Kasumi-1 (cell line): Measurements from ENCODE around the gene CAND2.
A peak's percentile ranks its signal among the peaks of the same experiment; 100 is the strongest.
"Not testable (repeated sequence)": the region's sequence is repeated elsewhere in the genome, so short reads cannot be mapped to it uniquely, and the experiment has no call there.

Experiments
- DNase-seq, 2 experiments: peaks; one replicate each; lab custom pipeline; 2025; lab: John Stamatoyannopoulos, UW

CAND2 gene

DNA sequence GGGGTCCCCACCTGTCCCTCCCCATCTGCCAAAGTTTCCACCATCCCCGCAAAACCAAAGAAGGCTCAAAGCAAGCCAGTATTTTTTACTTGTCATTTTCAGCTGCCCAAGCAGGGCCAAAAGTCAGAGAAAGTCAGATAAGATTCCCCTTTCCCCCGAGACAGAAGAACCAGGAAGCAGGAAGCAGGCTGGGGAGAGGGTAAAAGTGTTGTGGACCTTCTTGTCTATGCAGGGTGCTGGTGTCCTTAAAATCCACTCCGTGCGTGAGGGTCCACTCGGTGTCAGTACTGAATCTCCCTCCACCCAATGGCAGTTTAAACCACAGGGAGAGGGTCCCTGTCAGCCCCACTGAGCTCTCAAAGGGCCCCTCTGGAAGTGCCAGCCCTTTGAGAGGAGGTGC, 65.1 kb downstream of the CAND2 start:
- DNase-seq, result no peak

DNA sequence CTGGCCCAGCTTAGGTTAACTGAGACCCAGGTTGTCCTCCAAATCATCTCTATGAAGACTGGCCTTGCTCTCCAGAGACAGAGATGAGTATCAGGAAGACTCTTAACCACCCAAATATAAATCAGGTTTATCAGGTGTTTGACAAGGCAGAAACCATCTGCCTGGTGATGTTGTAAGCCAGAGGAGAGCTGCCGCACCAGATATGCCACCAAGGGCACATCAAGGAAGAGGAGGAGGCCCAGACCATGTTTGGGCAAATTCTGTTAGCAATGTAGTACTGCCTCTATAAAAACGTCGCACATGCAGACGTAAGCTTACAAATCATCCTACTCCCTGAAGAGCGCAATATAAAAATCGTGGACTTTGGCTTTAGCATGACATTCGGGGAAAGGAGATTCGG, 65.9 kb downstream of the CAND2 start:
- no peak for DNase-seq

DNA sequence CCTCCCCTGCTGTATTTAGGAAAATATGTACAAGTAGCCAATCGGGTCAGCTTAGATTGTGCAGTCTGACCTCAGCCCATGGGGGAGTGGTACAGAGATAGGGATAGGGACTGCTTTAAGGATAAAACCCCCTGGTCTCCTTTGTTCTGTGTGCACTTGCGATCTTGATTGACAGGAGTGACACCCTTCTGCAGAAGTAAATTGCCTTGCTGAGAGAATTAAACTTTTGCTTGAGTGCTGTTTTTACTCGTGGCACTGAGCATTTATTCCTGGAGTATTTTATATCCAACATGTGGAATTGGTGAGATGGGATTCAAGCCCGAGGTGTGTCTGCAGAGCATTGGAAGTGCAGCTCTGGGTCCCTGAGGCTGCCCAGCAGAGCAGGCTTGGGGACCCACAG, 68.8 kb downstream of the CAND2 start:
- DNase-seq, result no peak

DNA sequence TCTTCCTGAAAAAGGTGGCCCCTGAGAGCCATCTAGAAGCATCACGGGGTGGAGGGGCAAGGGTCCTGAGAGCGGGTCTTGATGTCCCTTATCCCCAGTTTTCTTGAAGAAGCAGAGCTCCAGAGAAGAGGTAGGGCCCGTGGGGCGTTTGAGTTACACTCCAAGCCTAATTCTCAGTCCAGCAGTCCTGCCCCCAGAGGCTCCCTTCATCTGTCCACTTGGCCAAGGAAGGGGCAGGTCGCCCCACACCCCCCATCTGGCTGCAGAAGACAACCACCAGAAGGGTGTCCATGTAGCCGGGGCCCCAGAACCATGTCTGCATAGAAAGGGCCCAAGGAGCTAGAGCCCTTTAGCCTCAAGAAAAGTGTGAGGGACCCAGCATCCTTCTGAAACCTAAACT, 70.4 kb downstream of the CAND2 start:
- DNase-seq, result no peak

DNA sequence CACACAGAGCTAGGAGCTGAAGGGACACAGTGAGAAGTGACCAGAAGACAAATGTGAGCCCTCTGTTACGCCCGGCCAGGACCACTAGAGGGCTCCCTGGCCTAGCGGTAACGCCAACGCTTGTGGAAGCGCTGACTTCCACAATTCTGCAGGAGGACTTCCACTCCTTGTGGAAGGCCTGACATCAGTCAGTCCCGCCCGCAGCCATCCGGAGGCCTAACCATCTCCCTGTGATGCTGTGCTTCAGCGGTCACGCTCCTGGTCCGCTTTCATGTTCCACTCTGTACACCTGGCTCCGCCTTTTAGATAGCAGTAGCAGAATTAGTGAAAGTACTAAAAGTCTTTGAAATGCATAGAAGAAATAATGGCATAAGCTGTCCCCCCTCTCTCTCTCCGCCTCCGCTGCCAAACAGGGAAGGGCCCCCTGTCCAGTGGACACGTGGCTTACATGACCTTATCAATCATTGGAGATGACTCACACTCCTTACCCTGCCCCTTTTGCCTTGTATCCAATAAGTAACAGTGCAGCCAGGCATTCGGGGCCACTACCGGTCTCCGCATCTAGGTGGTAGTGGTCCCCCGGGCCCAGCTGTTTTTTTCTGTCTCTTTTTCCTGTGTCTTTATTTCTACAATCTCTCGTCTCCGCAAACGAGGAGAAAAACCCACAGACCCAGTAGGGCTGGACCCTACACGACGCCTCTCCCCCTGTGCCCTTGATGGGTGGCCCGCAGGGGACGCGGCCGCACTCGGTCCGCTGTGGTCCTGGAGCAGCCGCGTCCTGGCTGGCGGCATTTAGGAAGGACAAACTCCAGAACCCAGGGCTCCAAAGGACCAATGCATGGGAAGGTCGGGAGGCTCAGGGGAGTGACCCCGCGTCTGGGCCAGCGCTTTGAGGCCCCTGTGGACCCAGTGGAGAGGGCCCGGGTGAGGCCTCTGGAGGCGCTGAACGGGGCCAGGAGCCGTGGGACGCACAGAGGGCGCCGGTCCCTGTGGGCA, 71.9 kb downstream of the CAND2 start:
- DNase-seq, result peak; percentile 56 to 65

DNA sequence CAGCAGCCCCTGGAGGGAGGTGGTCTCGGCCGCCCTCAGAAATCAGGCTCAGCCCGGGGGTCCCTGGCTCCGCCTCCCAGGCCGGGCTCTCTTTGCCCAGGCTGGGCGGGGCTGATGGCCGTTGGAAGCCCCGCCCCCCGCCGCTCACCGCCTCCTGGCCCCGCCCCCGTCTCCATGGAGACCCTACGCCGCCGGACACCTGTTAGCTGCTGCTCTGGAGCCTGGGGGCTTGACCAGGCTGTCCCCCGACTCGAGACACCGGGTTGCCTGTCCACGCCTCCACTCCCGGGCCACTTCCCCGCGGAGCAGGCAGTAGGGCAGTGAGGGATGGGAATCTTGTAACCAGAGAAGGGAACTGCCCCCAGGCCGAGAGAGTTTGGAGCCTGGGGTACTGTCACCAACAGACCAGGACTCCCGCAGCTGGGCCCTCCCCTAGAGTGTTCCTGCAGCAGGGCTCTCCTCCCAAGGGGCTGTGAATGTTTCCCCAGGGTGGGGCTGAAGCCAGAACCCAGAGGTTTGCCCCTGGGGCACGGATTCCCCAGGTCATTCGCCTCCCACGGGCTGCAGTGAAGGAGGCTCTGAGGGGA, 72.6 kb downstream of the CAND2 start:
- DNase-seq, result no peak

DNA sequence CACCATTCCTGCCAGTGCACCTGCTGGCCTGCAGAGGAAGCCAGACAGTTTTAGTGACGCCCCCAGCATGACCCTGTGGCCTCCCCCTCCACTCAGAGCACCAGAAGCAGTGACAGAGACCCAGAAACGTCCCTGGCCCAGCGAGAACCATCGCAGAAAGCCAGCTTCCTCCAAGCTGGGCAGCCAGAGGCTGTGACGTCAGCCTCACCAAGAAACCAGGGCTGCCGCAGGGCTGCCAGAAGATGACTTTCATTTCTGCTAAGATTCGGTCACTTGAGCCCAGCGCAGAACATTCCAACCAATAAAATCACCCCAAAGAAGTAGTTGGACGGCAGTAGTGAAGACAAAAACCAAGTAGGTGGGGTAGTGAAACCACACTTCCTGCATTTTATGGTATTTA, 74.5 kb downstream of the CAND2 start:
- DNase-seq, result no peak

DNA sequence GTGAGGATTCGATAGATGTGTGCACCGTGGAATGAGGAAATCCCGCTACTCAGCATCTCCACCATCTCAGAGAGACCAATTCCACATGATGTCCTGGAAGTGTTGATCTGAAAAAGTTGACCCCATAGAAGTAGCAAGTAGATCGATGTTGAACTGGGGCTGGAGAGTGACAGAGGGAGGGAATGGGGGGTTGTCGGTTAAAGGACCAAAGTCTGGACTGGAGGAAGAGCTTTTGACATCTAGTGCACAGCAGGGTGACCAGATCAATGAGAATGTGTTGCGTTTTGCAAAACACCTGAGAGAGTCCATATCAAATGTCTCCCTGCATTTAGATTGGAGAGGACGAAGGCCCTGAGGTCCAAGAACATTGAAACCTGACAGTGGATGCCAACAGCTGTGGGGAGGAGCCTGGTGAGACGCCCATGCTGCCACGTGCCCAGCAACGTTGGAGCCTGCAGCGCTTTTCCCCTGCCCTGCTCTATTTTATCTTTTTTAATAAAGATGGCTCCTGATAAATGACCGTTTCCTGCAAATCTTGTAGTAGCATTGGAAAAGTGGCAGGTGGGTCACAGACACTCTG, 75.0 kb downstream of the CAND2 start:
- no peak for DNase-seq

DNA sequence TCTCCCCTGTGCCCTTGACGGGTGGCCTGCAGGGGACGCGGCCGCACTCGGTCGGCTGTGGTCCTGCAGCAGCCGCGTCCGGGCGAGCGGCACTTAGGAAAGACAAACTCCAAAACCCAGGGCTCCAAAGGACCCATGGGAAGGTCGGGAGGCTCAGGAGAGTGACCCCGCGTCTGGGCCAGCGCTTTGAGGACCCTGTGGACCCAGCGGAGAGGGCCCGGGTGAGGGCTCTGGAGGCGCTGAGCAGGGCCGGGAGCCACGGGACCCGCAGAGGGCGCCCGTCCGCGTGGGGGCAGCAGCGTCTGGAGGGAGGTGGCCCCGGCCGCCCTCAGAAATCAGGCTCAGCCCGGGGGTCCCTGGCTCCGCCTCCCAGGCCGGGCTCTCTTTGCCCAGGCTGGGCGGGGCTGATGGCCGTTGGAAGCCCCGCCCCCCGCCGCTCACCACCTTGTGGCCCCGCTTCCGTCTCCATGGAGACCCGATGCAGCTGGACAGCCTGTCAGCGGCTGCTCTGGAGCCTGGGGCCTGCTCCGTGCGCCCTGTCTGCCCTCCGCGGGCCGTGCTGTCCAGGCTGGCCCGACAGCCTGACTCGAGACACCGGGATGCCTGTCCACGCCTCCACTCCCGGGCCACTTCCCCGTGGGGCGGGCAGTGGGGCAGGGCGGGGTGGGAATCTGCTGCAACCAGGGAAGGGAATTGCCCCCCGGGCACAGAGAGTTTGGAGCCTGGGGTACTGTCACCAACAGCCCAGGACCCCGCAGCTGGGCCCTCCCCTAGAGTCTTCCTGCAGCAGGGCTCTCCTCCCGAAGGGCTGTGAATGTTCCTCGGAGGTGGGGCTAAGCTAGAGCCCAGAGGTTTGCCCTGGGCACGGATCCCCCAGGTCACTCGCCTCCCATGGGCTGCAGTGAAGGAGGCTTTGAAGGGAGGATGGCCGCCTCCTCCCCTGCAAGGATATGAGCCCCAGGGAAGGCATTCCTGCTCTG, 79.7 kb downstream of the CAND2 start:
- DNase-seq, result no peak

DNA sequence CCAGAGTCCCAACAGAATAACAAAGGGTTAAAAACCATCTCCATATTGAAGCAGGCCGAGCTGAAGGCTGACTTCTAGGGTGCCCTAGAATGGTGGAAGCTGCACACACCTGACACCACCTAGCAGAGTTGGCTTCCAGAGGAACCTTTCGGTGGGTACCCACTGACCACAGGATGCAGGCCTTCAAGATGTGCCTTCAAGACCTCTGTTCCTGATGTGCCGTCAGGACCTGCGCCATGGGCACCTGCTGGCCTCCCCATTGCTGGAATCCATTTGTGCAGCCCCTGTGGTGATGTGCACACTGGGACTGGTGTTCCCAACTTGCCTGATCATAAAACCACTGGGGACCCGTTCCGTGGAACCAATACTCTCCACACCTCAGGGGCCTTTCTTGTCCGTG, 80.6 kb downstream of the CAND2 start:
- no peak for DNase-seq

DNA sequence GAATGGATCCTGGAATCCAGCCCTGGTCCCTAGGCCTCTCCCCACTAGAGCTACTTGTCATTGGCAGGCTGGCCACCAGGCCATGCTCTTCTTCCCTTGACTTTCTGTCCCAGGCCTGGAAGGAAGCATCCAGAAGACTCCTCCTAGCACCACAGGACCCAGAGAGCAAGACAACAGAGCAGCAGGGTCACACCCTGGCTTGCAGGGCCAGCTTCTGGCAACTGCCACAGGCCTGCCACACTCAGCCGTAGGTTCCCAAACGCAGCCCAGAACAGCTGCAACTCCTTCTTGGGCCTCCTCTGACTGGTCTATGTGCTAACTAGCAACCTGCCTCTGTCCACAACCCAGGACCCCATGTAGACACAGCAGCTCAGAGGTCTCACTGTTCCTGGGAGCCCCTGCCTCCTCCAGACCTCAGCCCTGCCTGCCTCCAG, 81.7 kb downstream of the CAND2 start:
- no peak for DNase-seq

DNA sequence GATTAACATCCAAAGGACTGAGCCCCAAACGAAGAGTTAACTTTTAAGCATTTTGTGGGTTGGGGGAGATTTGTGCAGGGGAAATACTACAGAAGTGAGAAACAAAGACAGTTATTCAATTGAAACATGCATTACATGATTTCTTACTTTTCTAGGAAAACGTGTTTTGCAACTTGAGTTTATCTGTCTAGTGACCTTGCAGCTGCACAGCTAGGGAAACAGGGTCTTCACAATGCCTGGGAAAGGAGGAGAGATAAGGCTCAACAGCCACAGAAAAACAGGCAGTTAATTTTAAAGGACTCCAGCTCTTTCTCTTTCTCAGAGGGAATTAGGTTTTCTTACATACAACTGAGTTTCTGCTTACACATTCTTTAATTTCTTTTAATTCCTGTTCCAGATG, 82.3 kb downstream of the CAND2 start:
- DNase-seq, result not testable (repeated sequence)

DNA sequence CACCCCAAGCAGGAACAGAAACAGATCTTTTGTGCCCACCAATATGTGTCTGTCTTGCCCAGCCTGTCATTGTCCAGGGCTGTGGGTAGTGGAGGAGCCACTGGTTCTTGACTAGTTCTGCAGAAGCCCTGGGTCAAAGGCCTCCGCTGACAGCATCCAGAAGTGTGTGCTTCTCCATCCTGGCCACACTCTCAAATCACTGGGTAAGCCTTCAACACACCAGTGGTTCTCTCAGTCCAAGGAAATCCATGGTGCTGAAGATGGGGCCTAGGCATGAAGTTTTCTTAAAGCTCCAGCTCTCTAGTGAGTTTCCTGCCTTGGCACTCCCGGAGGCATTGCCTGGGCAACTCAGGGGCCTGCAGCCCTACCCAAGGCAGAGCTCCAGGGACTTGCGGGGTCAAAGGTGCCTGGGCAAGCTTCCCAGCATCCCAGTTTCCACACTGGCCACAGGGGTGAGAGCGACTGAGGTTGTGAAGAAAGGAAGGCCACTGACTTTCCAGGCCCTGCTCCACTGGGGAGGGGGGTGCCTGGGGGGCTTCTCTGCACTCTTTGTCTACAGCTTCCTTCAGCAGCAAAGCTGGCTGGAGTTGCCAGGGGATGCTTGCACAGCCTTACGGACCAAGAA, 82.8 kb downstream of the CAND2 start:
- no peak for DNase-seq

DNA sequence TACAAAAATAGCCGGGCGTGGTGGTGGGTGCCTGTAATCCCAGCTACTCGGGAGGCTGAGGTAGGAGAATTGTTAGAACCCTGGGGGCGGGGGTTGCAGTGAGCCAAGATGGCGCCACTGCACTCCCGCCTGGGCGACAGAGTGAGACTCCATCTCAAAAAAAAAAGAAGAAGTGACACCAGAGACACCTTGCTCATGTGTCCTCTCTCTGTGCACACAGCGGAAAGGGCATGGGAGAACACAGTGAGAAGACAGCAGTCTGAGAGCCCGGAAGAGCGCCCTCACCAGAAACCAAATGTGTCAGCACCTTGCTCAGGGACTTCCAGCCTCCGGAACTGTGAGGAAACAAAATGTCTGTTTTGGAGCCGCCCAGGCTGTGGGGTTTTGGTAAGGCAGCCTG, 85.4 kb downstream of the CAND2 start:
- DNase-seq, result not testable (repeated sequence)

DNA sequence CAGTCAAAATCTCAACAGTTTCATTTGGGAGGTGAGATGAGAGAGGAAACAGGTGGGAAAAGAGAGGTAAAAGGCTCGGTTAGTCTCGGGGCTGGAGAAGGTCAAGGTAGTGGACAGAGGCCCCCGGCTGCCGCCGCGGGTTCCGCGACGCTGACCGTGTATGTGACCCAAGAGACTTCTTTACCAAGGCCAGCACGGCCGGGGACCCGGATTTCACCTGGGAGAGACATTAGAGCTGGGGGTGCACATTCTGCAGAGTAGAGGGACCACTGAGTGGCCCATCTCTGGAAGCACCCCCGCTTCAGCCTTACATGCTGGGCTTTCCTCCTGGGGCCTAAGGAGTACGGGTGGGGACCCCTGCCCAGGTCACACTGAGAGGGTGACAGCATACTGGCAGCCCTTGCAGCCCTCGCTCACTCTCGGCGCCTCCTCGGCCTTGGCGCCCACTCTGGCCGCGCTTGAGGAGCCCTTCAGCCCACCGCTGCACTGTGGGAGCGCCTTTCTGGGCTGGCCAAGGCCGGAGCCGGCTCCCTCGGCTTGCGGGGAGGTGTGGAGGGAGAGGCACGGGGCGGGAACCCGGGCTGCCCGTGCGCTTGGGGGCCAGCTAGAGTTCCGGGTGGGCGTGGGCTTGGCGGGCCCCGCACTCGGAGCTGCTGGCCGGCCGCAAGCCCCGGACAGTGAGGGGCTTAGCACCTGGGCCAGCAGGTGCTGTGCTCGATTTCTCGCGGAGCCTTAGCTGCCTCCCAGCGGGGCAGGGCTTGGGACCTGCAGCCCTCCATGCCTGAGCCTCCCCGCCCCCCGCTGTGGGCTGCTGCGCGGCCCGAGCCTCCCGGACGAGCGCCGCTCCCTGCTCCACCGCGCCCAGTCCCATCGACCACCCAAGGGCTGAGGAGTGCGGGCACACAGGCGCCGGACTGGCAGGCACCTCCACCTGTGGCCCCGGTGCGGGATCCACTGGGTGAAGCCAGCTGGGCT, 86.1 kb downstream of the CAND2 start:
- DNase-seq, result no peak

DNA sequence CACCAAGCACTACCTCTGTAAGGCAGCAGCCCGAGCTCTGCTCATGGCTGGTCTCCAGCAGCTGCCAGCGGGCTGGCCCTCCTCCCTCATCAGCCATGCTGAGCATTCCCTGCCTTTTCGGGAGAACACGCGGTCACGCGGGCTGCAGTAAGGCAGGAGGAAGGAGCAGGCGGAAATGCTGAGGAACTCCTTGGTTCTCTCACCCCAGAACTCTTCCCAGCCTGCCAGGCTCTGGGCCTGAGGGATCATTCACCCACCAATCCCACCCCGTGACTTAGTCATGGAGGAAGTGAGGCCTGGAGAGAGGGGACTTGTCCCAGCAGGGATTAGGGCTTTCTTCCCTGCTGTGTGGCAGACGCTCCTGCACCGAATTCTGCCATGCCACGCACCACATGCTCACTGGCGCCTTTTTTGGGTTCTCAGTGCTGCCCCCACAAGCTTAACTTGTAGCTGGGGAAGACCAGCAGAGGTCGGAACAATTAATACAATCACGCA, 87.8 kb downstream of the CAND2 start:
- no peak for DNase-seq
